Small intestine (tissue), 7 donors: ENCODE data around the gene TMEM220. TPM values are rescaled to one million over a fixed set of nuclear protein-coding genes. Genes with fewer than 3 reads are reported as not detected.

Experiments
- DNase-seq, 2 donors: peaks; one replicate each; pipeline versions ENCODE4 v3.0.0 to v3.0.0-alpha.2; 2013
- FAIRE-seq: peaks from 2 replicates; lab custom pipeline; 2012; peaks lifted over from hg19 to GRCh38; lab: Jason Lieb, UNC
- H3K27ac ChIP-seq, 3 donors: one replicate each; pipeline ENCODE4 v1.5.1; 2013; ENCODE audit warnings: low read length in 2 of 3, mild to moderate bottlenecking in 2 of 3, control low read depth in 1 of 3, inconsistent platforms in 1 of 3, low read depth in 1 of 3, moderate library complexity in 1 of 3
- H3K27me3 ChIP-seq, 3 donors: one replicate each; pipeline ENCODE4 v1.6.1; 2013; ENCODE audit warnings: low read length in 3 of 3, inconsistent platforms in 1 of 3; ENCODE audit not compliant: control insufficient read depth in 3 of 3, insufficient read depth in 3 of 3
- H3K36me3 ChIP-seq, 3 donors: one replicate each; pipeline ENCODE4 v1.6.1; 2013; ENCODE audit warnings: low read length in 3 of 3, inconsistent platforms in 1 of 3, low read depth in 1 of 3, mild to moderate bottlenecking in 1 of 3, moderate library complexity in 1 of 3; ENCODE audit not compliant: control insufficient read depth in 3 of 3, insufficient read depth in 2 of 3
- H3K4me1 ChIP-seq, 3 donors: one replicate each; pipeline ENCODE4 v1.6.1; 2013; ENCODE audit warnings: low read length in 2 of 3, inconsistent platforms in 1 of 3, low read depth in 1 of 3, mild to moderate bottlenecking in 1 of 3, moderate library complexity in 1 of 3; ENCODE audit not compliant: control insufficient read depth in 3 of 3, insufficient read depth in 2 of 3
- H3K4me3 ChIP-seq, 3 donors: one replicate each; pipeline ENCODE4 v1.5.1; 2013; ENCODE audit warnings: low read length in 3 of 3, control low read depth in 1 of 3, inconsistent platforms in 1 of 3, low read depth in 1 of 3, mild to moderate bottlenecking in 1 of 3, moderate library complexity in 1 of 3
- H3K9me3 ChIP-seq, 2 donors: one replicate each; pipeline ENCODE4 v1.6.1; 2013; ENCODE audit warnings: low read depth in 1 of 2, low read length in 1 of 2; ENCODE audit not compliant: control insufficient read depth in 2 of 2, insufficient read depth in 1 of 2
- WGBS, 3 donors: extraction: QIAGEN DNeasy Blood & Tissue Kit; methylation state at CpG; one replicate each; pipeline ENCODE4 v1.1.7; 2013; 5-methylcytosine and 5-hydroxymethylcytosine counted together
- polyA plus RNA-seq, 4 donors: library from polyadenylated mRNA; stranded (reverse) in 3 of 4; unstranded in 1 of 4; fragments of 200-250 nt in 3 of 4; fragments of 120-200 nt in 1 of 4; gene quantifications; one replicate each; pipeline versions ENCODE4 v1.2.1 to v1.2.3, GENCODE V29; 2013
- donor health status: healthy with polysubstance abuse.
- donor health status: control.
- donor health status: control.
- donor health status: Bipolar disorder and iron deficiency.
- donor health status: healthy.

Gene TMEM220
- polyA plus RNA-seq, 4 donors: 12.4 to 61.3 (median 43.5) TPM

DNA sequence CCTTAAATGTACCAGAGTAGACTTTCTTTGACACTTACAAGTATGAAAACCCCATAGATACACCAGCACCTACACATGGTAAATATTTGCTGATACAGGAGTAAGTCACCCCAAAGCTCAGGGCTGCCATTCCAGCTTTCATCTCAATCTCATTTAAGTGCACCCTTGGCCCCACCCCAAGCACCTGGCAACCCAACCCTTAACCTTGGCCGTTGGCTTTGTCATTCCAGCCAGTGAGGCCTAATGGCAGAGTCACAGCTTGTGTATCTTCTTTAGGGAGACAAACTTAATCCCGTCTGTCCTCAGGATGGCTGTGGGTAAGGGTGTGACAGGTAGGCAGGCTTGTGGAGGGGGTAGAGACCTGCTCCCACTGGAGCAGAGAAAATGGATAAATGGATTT, 31.5 kb upstream of the TMEM220 start:
- H3K27me3 ChIP-seq: no peaks in the 10 kb centered on the region
- H3K4me3 ChIP-seq: no peak overlapping the region
- WGBS, 3 donors: 13 to 56% (median 43%) methylated on average over 2 of the region's 2 CpGs
- no peak for DNase-seq
- FAIRE-seq: no peak
- H3K9me3 ChIP-seq: peaks cover 0 to 2% of the 10 kb centered on the region in 2 donors
- H3K36me3 ChIP-seq: peaks cover 0 to 22% (median 2%) of the 10 kb centered on the region in 3 donors
- no peak overlapping the region for H3K27ac ChIP-seq
- H3K4me1 ChIP-seq: peaks cover 0 to 22% (median 0%) of the 10 kb centered on the region in 3 donors

DNA sequence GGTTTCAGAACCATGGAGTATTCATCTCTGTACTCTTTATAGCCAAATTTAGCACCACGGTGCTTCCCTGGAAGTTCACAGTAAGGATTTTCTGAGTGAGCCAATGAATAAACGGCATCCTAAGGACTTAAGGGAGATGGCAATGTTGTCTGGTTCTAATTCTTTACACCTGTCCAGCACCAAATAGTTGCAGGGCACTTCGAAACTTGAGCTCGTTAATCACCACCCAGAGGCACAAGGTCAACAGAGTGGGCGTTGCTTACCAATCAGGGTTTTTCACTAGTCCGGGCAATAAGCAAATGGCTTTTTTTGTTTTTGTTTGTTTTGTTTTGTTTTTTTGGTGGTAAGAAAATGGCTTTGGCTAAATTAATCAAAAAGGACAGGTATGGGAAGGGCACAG, 28.2 kb upstream of the TMEM220 start:
- DNase-seq (no peak), FAIRE-seq (no peak)
- H3K4me1 ChIP-seq: peaks cover 0 to 19% (median 0%) of the 10 kb centered on the region in 3 donors
- peaks cover 0 to 39% (median 2%) of the 10 kb centered on the region in 3 donors for H3K36me3 ChIP-seq
- no peak overlapping the region for H3K4me3 ChIP-seq
- WGBS, 3 donors: 64 to 83% (median 65%) methylated on average over 6 of the region's 6 CpGs
- no peaks in the 10 kb centered on the region for H3K27me3 ChIP-seq
- H3K27ac ChIP-seq: no peak overlapping the region
- no peaks in the 10 kb centered on the region for H3K9me3 ChIP-seq

DNA sequence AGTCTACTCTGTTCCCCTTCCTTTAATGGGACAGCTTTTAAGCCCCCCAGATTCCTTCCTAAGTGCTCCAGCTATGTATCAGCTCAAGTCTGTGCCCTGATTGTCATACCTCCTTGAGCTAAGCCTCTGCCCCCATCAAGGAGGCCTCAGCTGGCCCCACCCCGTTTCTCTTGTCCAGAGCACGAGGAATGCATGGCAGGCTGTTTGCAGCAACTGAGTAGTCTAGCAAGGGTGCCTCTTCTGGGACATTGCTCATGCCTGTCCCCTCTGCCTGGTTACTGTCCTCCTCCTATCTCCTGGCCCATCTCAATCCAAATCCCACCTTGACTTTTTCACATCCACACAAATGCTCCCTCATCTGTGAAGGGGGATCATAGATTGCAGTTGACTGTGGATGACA, 27.8 kb upstream of the TMEM220 start:
- Histone ChIP-seq H3K27me3 (no peaks in the 10 kb centered on the region), H3K27ac (no peak overlapping the region), H3K4me1 (peaks cover 0 to 19% (median 0%) of the 10 kb centered on the region in 3 donors), H3K4me3 (no peak overlapping the region), H3K9me3 (no peaks in the 10 kb centered on the region), H3K36me3 (peaks cover 0 to 42% (median 2%) of the 10 kb centered on the region in 3 donors)
- FAIRE-seq (no peak), DNase-seq (no peak)
- WGBS, 3 donors: 48 to 71% (median 48%) methylated on average over 2 of the region's 2 CpGs

DNA sequence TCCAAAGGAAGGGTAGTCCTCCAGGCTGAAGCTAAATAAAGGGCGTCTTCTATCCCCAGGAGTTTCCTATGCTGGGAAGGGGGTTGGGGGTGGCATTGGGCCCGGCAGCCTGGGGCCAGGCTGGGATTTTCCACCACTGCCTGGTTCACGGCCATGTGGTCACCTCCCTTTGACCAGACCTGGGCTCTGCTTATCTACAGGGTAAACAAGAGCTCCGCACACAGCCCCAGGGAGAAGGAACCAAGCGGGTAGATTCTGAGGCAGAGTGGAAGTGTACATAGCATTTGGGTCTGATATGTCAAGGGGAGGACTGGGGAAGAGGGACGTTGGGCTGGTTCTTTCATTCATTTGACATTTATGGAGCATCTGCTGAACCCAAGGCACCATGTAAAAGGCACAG, 27.2 kb upstream of the TMEM220 start:
- FAIRE-seq: no peak
- Histone ChIP-seq H3K27ac (peak overlapping the region in 1 of 3 donors; percentile 47), H3K36me3 (peaks cover 0 to 40% (median 2%) of the 10 kb centered on the region in 3 donors), H3K4me1 (peaks cover 0 to 19% (median 0%) of the 10 kb centered on the region in 3 donors), H3K9me3 (no peaks in the 10 kb centered on the region), H3K4me3 (no peak overlapping the region), H3K27me3 (no peaks in the 10 kb centered on the region)
- 74 to 83% (median 82%) methylated on average over 6 of the region's 6 CpGs for WGBS, 3 donors
- no peak for DNase-seq

DNA sequence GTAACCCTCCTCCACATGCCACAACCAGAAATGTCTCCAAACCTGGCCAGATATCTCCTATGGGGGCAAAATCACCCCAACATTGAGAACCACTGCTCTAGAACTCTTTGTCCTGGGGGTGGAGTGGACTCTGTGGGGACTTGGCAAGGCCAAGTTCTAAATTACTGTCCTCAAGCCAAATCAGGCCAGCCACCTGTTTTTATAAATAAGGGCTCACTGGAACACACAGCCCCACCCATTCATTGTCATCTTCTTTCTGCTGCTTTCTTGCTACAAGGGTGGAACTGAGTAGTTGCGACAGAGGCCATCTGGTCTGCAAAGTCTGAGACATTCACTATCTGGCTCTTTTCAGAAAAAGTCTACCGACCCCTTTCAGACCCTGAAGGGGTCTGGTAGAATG, 26.8 kb upstream of the TMEM220 start:
- DNase-seq (peak in 1 of 2 donors; percentile 23), FAIRE-seq (no peak)
- 78 to 81% (median 79%) methylated on average over 2 of the region's 2 CpGs for WGBS, 3 donors
- Histone ChIP-seq H3K27me3 (no peaks in the 10 kb centered on the region), H3K9me3 (no peaks in the 10 kb centered on the region), H3K4me1 (peaks cover 0 to 19% (median 0%) of the 10 kb centered on the region in 3 donors), H3K36me3 (peaks cover 0 to 39% (median 2%) of the 10 kb centered on the region in 3 donors), H3K4me3 (no peak overlapping the region), H3K27ac (peak overlapping the region in 1 of 3 donors; percentile 47)

DNA sequence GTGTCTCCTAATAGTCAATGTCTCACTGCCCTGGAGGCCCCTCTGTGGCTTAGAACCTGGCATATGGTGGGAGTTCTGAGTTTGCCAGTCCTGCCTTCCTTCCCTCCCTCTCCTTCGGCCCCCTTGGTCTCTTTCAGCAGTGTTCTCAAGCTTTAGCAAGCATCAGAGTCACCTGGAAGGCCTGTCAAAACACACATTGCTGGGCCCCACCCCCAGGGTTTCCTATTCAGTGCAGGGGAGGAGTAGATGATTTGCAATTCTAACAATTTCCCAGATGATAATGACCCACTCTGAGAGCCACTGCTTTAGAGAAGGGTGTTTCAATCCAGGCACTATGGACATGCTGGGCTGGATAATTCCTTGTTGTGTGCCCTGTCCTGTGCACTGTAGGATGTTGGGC, 26.4 kb upstream of the TMEM220 start:
- Histone ChIP-seq H3K27me3 (no peaks in the 10 kb centered on the region), H3K9me3 (no peaks in the 10 kb centered on the region), H3K4me3 (no peak overlapping the region), H3K36me3 (peaks cover 0 to 40% (median 2%) of the 10 kb centered on the region in 3 donors), H3K4me1 (peaks cover 0 to 19% (median 0%) of the 10 kb centered on the region in 3 donors), H3K27ac (no peak overlapping the region)
- DNase-seq (no peak), FAIRE-seq (no peak)
- 67 to 94% (median 82%) methylated on average over 1 of the region's 1 CpG for WGBS, 3 donors

DNA sequence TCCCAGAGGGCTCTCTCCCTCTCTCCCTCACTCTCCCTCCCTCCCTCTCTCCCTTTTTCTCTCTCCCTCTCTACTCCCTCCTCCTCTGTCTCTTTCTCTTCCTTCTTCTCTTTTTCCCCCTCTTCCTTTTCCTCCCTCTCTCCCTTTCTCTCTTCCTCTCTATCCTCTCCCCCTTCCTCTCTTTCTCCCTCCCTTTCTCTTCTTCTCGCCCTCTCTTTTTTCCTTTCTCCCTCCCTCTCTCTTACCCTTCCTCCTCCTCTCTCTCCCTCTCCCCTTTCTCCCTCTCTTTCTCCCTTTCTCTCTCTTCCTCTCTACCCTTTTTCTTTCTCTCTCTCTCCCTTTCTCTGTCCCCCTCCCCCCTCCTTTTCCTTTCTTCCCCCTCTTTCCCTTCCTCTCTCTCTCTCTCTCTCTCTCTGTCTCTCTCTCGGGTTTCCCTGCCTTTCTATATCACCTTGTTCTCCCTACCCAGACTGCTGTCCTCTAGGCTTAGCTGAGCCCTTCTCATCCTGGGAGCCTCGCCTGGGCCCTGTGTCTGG, 25.8 kb upstream of the TMEM220 start:
- no peaks in the 10 kb centered on the region for H3K9me3 ChIP-seq
- peaks cover 0 to 37% (median 2%) of the 10 kb centered on the region in 3 donors for H3K36me3 ChIP-seq
- H3K4me1 ChIP-seq: peaks cover 0 to 19% (median 0%) of the 10 kb centered on the region in 3 donors
- FAIRE-seq (no peak), DNase-seq (no peak)
- 82 to 91% (median 82%) methylated on average over 3 of the region's 3 CpGs for WGBS, 3 donors
- no peaks in the 10 kb centered on the region for H3K27me3 ChIP-seq
- no peak overlapping the region for H3K27ac ChIP-seq
- H3K4me3 ChIP-seq: no peak overlapping the region

DNA sequence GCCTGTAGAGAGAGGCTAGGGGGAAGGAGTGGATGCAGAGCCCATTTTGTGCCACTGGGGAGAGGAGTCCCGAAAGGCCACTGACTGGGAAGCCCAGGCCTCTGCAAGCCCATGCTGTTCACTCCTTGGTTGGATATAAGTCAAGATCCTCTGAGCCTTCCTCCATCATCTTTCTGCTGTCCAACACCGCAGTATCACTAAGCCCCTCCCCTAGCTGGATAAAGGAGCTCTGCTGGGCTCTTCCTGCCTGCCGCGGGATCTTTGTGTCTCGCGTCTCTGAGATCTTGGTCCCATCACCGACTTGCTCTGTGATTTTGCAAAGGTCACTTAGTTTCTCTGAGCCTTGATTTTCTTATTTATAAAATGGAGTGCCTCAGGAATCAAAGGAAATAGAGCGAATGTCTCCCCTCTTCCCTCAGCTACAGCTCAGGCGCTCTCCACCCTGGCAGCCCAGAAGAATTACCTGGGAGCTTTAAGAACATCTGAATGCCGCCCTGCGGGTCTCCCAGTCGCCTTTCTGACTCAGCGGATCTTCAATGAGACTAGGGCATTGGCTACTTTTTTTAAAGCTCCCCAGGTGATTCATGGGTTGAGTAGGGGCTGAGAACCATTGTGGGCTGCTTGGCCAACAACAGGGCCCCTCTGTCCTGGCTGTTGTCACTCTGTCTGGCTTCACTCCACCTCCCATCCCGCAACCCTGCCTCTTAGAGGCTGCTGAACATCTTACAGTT, 25.2 kb upstream of the TMEM220 start:
- Histone ChIP-seq H3K36me3 (peaks cover 0 to 38% (median 2%) of the 10 kb centered on the region in 3 donors), H3K27ac (no peak overlapping the region), H3K4me3 (no peak overlapping the region), H3K4me1 (peaks cover 0 to 19% (median 0%) of the 10 kb centered on the region in 3 donors), H3K9me3 (no peaks in the 10 kb centered on the region), H3K27me3 (no peaks in the 10 kb centered on the region)
- WGBS, 3 donors: 65 to 87% (median 86%) methylated on average over 14 of the region's 14 CpGs
- DNase-seq (no peak), FAIRE-seq (no peak)
